ENCODE data around the gene FGFR2. TPM values are rescaled to one million over a fixed set of nuclear protein-coding genes. Genes with fewer than 3 reads are reported as not detected.

Gene FGFR2
- total and polyA plus RNA-seq, 12 donors = 0.09 to 0.81 (median 0.51) TPM

DNA sequence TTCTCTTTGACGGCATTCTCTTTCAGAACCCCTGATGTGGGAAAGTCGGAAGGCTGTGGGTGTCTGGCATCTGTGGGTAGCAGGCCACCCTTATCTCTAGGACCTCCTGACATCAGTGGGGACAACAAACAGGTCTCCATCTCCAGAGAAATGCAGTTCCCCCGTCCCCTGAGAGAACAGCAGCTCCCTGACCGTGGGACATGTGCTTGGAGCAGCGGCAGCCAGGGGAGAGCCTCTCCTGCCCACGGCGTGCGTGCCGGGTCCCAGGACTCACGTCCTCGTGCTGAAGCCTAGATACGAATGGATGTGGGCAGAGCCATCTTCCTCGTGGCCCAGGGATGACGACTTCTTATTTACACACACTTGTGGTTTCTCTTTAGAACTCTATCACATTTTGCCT is 133.0 kb downstream of the FGFR2 start:
- H3K4me3 ChIP-seq = no peak overlapping the region
- no peak for DNase-seq
- H3K27ac ChIP-seq = no peak overlapping the region
- H3K9me3 ChIP-seq = no peaks in the 10 kb centered on the region
- WGBS, 2 donors = 50 to 61% methylated on average over 14 of the region's 14 CpGs
- intact Hi-C loops (cut with DNase I) = no loop called here
- H3K27me3 ChIP-seq = peaks cover 0 to 20% (median 7%) of the 10 kb centered on the region in 7 donors
- H3K4me1 ChIP-seq = no peaks in the 10 kb centered on the region
- no peak for ATAC-seq
- TF ChIP-seq CTCF (IDR thresholded peaks at IDR 0.05) = no peak
- H3K36me3 ChIP-seq = no peaks in the 10 kb centered on the region

- intact Hi-C loops (cut with DNase I) = no loop called here
- H3K4me1 ChIP-seq = no peaks in the 10 kb centered on the region
Measured at GRCh38 chr10:121464517-121464916, 133.7 kb downstream of the FGFR2 start.

GRCh38 chr10:121462955-121463354 is 135.3 kb downstream of the FGFR2 start:
- Histone ChIP-seq H3K36me3 (no peaks in the 10 kb centered on the region), H3K4me1 (no peaks in the 10 kb centered on the region), H3K27ac (no peak overlapping the region), H3K27me3 (peaks cover 0 to 21% (median 7%) of the 10 kb centered on the region in 7 donors), H3K9me3 (no peaks in the 10 kb centered on the region), H3K4me3 (no peak overlapping the region)
- ATAC-seq (no peak), DNase-seq (no peak)
- WGBS, 2 donors = 86 to 87% methylated on average over 2 of the region's 2 CpGs
- intact Hi-C loops (cut with DNase I) = no loop called here
- no peak for TF ChIP-seq CTCF (IDR thresholded peaks at IDR 0.05)

More at GRCh38 chr10:121464517-121464916, 133.7 kb downstream of the FGFR2 start:
- Histone ChIP-seq H3K4me3 (no peak overlapping the region), H3K27ac (no peak overlapping the region), H3K27me3 (peaks cover 0 to 20% (median 7%) of the 10 kb centered on the region in 7 donors), H3K9me3 (no peaks in the 10 kb centered on the region), H3K36me3 (no peaks in the 10 kb centered on the region)
- no peak for TF ChIP-seq CTCF (IDR thresholded peaks at IDR 0.05)
- no peak for ATAC-seq
- 87 to 89% methylated on average over 2 of the region's 2 CpGs for WGBS, 2 donors
- DNase-seq = no peak

GRCh38 chr10:121462281-121462680 is 136.0 kb downstream of the FGFR2 start:
- H3K4me3 ChIP-seq = no peak overlapping the region
- intact Hi-C loops (cut with DNase I) = no loop called here
- TF ChIP-seq CTCF (IDR thresholded peaks at IDR 0.05) = no peak
- ATAC-seq (no peak), DNase-seq (no peak)
- H3K27ac ChIP-seq = no peak overlapping the region
- no peaks in the 10 kb centered on the region for H3K9me3 ChIP-seq
- H3K27me3 ChIP-seq = peaks cover 0 to 24% (median 7%) of the 10 kb centered on the region in 7 donors
- H3K36me3 ChIP-seq = no peaks in the 10 kb centered on the region
- 86 to 95% methylated on average over 7 of the region's 7 CpGs for WGBS, 2 donors
- H3K4me1 ChIP-seq = no peaks in the 10 kb centered on the region

Data from heart right ventricle (tissue), 16 donors.